K562 (cell line): ENCODE measurements around the gene ITSN2. TPM values are rescaled to one million over a fixed set of nuclear protein-coding genes. Genes with fewer than 3 reads are reported as not detected.

ENCODE experiments used
- BCOR ChIP-seq: fragments of 450-650 bp; IDR thresholded peaks from 2 replicates; pipeline ENCODE4 v1.6.1; 2016
- CSDE1 ChIP-seq, 2 experiments: fragments of 450-650 bp; IDR thresholded peaks; 2 replicates each; pipeline ENCODE4 v1.6.1; 2016; ENCODE audit warnings: mild to moderate bottlenecking in 1 of 2
- polyA plus RNA-seq, 8 experiments: library from polyadenylated mRNA; depleted of rRNA in 4 of 8; stranded (reverse) in 5 of 8; unstranded in 3 of 8; fragments of >200 nt; fragmentation: Nextera tagmentation in 2 of 8; fragmentation: Illumina TruSeq in 1 of 8; extraction: Ambion mirVana in 2 of 8; extraction: Trizol in 1 of 8; gene quantifications; 2 replicates each; pipeline versions ENCODE4 v1.2.1 to v1.2.3, GENCODE V29; 2011 to 2014; ENCODE audit warnings: inconsistent platforms in 1 of 8, missing spikeins in 1 of 8
- total RNA-seq, 7 experiments: library from RNA; depleted of rRNA in 6 of 7; stranded (reverse); fragments of >200 nt in 6 of 7; fragmentation: Illumina TruSeq in 2 of 7; extraction: Trizol in 2 of 7; gene quantifications; 2 replicates each; pipeline versions ENCODE4 v1.2.1 to v1.2.3, GENCODE V29; 2011 to 2021; ENCODE audit warnings: low replicate concordance in 1 of 7
- TF ChIP-seq, protein P1 (sequence below): fragments of 450-650 bp; IDR thresholded peaks from 2 replicates; pipeline ENCODE4 v1.6.1; 2016; ENCODE audit warnings: mild to moderate bottlenecking, moderate library complexity

ITSN2 gene
- total and polyA plus RNA-seq, 9 of the 15 experiments (the other 6 are each of a cell fraction or from before 2014, with no cell fraction given) = 6.6 to 19.9 (median 15.2) TPM

DNA sequence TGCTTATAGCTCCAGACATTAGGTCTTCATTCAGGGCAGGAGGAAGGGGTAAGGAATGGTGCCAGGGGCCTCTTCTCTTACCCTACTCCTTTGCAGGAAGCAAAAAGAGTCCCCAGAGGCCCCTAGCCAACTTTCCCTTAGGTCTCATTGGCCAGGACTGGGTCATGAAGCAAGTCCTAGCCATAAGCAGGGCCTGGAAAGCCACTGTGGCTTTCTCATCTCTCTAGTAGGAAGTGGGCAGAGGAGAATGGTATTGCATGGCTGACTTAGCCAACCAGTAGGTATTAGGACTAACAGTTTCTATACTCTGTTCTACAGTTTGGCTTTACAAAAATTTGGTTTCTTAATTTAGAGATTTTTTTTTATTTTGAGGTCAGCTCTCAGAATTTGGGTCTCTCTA, 180.7 kb downstream of the ITSN2 start (continued):
- TF ChIP-seq, protein P1, sequence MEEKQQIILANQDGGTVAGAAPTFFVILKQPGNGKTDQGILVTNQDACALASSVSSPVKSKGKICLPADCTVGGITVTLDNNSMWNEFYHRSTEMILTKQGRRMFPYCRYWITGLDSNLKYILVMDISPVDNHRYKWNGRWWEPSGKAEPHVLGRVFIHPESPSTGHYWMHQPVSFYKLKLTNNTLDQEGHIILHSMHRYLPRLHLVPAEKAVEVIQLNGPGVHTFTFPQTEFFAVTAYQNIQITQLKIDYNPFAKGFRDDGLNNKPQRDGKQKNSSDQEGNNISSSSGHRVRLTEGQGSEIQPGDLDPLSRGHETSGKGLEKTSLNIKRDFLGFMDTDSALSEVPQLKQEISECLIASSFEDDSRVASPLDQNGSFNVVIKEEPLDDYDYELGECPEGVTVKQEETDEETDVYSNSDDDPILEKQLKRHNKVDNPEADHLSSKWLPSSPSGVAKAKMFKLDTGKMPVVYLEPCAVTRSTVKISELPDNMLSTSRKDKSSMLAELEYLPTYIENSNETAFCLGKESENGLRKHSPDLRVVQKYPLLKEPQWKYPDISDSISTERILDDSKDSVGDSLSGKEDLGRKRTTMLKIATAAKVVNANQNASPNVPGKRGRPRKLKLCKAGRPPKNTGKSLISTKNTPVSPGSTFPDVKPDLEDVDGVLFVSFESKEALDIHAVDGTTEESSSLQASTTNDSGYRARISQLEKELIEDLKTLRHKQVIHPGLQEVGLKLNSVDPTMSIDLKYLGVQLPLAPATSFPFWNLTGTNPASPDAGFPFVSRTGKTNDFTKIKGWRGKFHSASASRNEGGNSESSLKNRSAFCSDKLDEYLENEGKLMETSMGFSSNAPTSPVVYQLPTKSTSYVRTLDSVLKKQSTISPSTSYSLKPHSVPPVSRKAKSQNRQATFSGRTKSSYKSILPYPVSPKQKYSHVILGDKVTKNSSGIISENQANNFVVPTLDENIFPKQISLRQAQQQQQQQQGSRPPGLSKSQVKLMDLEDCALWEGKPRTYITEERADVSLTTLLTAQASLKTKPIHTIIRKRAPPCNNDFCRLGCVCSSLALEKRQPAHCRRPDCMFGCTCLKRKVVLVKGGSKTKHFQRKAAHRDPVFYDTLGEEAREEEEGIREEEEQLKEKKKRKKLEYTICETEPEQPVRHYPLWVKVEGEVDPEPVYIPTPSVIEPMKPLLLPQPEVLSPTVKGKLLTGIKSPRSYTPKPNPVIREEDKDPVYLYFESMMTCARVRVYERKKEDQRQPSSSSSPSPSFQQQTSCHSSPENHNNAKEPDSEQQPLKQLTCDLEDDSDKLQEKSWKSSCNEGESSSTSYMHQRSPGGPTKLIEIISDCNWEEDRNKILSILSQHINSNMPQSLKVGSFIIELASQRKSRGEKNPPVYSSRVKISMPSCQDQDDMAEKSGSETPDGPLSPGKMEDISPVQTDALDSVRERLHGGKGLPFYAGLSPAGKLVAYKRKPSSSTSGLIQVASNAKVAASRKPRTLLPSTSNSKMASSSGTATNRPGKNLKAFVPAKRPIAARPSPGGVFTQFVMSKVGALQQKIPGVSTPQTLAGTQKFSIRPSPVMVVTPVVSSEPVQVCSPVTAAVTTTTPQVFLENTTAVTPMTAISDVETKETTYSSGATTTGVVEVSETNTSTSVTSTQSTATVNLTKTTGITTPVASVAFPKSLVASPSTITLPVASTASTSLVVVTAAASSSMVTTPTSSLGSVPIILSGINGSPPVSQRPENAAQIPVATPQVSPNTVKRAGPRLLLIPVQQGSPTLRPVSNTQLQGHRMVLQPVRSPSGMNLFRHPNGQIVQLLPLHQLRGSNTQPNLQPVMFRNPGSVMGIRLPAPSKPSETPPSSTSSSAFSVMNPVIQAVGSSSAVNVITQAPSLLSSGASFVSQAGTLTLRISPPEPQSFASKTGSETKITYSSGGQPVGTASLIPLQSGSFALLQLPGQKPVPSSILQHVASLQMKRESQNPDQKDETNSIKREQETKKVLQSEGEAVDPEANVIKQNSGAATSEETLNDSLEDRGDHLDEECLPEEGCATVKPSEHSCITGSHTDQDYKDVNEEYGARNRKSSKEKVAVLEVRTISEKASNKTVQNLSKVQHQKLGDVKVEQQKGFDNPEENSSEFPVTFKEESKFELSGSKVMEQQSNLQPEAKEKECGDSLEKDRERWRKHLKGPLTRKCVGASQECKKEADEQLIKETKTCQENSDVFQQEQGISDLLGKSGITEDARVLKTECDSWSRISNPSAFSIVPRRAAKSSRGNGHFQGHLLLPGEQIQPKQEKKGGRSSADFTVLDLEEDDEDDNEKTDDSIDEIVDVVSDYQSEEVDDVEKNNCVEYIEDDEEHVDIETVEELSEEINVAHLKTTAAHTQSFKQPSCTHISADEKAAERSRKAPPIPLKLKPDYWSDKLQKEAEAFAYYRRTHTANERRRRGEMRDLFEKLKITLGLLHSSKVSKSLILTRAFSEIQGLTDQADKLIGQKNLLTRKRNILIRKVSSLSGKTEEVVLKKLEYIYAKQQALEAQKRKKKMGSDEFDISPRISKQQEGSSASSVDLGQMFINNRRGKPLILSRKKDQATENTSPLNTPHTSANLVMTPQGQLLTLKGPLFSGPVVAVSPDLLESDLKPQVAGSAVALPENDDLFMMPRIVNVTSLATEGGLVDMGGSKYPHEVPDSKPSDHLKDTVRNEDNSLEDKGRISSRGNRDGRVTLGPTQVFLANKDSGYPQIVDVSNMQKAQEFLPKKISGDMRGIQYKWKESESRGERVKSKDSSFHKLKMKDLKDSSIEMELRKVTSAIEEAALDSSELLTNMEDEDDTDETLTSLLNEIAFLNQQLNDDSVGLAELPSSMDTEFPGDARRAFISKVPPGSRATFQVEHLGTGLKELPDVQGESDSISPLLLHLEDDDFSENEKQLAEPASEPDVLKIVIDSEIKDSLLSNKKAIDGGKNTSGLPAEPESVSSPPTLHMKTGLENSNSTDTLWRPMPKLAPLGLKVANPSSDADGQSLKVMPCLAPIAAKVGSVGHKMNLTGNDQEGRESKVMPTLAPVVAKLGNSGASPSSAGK = no peak
- TF ChIP-seq CSDE1 (IDR thresholded peaks at IDR 0.05) = no peak
- TF ChIP-seq BCOR = no peak
